ENCODE results near the gene CAVIN4.

Gene CAVIN4

DNA sequence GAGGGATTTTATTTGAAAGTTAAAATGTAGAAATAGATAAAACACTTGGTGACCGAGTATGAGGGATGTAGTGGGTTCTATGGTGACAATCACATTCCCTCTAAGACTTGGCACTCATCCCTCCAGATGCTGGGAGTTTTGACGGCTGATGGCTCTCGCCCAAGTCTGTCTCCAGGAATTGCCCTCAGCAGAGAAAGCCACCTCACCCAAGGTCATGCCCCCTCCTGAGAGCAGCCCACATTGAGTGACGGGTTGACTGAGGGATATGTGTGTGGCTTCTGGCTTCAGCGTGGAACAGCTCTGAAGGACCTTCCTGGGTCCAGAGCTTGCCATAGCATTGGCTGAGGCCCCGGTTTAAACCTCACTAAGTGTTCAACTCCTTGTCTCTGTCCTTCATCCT lies 19.4 kb downstream of the CAVIN4 start:
- Histone ChIP-seq H3K27ac (ENCODE audit: low read depth, low read length) (no peak overlapping the region), H4K20me1 (ENCODE audit: control insufficient read depth, insufficient read depth, low read depth, low read length) (no peaks in the 10 kb centered on the region), H3K9me2 (replicated peaks; ENCODE audit: control insufficient read depth, low read length) (no peaks in the 10 kb centered on the region), H3K4me1 (ENCODE audit: control insufficient read depth, low read length) (peaks cover 10% of the 10 kb centered on the region), H3K4me2 (ENCODE audit: low read length) (no peak overlapping the region), H3K9me3 (ENCODE audit: control insufficient read depth, insufficient read depth, low read length) (no peaks in the 10 kb centered on the region), H3K4me3 (ENCODE audit: low read length) (no peak overlapping the region), H3F3A (ENCODE audit: control insufficient read depth, insufficient read depth) (no peaks in the 10 kb centered on the region), H3K27me3 (ENCODE audit: control insufficient read depth, low read length) (peaks cover 18% of the 10 kb centered on the region), H3K79me2 (ENCODE audit: control insufficient read depth, low read length) (no peaks in the 10 kb centered on the region), H3K36me3 (ENCODE audit: control insufficient read depth, low read length) (no peaks in the 10 kb centered on the region)
- TF ChIP-seq CTCF (IDR thresholded peaks at IDR 0.05; ENCODE audit: low read depth, low read length, poor library complexity, severe bottlenecking) (no peak), EZH2phosphoT487 (IDR thresholded peaks at IDR 0.05; ENCODE audit: borderline replicate concordance, low read length) (no peak)

DNA sequence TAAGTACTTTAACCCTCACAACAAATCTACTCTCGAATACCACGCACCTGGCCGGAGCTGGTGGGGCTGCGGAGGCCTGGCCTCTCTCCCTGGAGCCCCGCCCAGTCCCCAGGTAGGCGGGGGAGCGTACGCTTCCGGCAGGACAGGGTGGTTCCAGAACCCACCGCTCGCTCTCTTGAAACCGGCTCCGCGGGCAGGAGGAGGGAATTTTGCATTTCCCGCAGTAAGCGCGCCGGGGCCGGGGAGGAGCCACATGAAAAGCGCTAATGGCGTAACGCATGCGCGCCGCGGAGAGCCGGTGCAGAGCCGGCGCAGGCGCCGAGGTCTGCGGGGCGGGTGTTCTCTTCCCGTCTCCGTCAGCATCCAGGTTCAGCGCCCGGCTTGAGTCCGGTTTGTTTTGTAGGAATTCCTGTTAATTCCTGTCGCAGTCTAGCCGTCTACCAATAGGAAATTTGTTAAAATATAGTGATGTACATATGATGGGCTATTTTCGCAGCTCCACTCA lies 20.8 kb downstream of the CAVIN4 start:
- Histone ChIP-seq H3K4me2 (ENCODE audit: low read length) (peak overlapping the region; percentile 68), H3K27ac (ENCODE audit: low read depth, low read length) (no peak overlapping the region), H3K27me3 (ENCODE audit: control insufficient read depth, low read length) (peaks cover 18% of the 10 kb centered on the region)

GRCh38 chr9:100600521-100601079 lies 22.7 kb downstream of the CAVIN4 start:
- no peak overlapping the region for H3K4me3 ChIP-seq (ENCODE audit: low read length)
- no peaks in the 10 kb centered on the region for H4K20me1 ChIP-seq (ENCODE audit: control insufficient read depth, insufficient read depth, low read depth, low read length)
- no peak overlapping the region for H3K27ac ChIP-seq (ENCODE audit: low read depth, low read length)
- H3K9me3 ChIP-seq (ENCODE audit: control insufficient read depth, insufficient read depth, low read length) = no peaks in the 10 kb centered on the region
- TF ChIP-seq EZH2phosphoT487 (IDR thresholded peaks at IDR 0.05; ENCODE audit: borderline replicate concordance, low read length) (no peak), CTCF (IDR thresholded peaks at IDR 0.05; ENCODE audit: low read depth, low read length, poor library complexity, severe bottlenecking) (no peak)
- H3F3A ChIP-seq (ENCODE audit: control insufficient read depth, insufficient read depth) = no peaks in the 10 kb centered on the region
- no peaks in the 10 kb centered on the region for H3K79me2 ChIP-seq (ENCODE audit: control insufficient read depth, low read length)
- H3K36me3 ChIP-seq (ENCODE audit: control insufficient read depth, low read length) = no peaks in the 10 kb centered on the region
- H3K27me3 ChIP-seq (ENCODE audit: control insufficient read depth, low read length) = peaks cover 18% of the 10 kb centered on the region
- no peak overlapping the region for H3K4me2 ChIP-seq (ENCODE audit: low read length)
- H3K9me2 ChIP-seq (replicated peaks; ENCODE audit: control insufficient read depth, low read length) = no peaks in the 10 kb centered on the region
- peaks cover 10% of the 10 kb centered on the region for H3K4me1 ChIP-seq (ENCODE audit: control insufficient read depth, low read length)

More for the DNA sequence above, 20.8 kb downstream of the CAVIN4 start:
- H3K4me3 ChIP-seq (ENCODE audit: low read length) = peak overlapping the region; percentile 72
- H4K20me1 ChIP-seq (ENCODE audit: control insufficient read depth, insufficient read depth, low read depth, low read length) = no peaks in the 10 kb centered on the region
- H3F3A ChIP-seq (ENCODE audit: control insufficient read depth, insufficient read depth) = no peaks in the 10 kb centered on the region
- no peaks in the 10 kb centered on the region for H3K9me2 ChIP-seq (replicated peaks; ENCODE audit: control insufficient read depth, low read length)
- H3K36me3 ChIP-seq (ENCODE audit: control insufficient read depth, low read length) = no peaks in the 10 kb centered on the region
- H3K79me2 ChIP-seq (ENCODE audit: control insufficient read depth, low read length) = no peaks in the 10 kb centered on the region
- peaks cover 10% of the 10 kb centered on the region for H3K4me1 ChIP-seq (ENCODE audit: control insufficient read depth, low read length)
- no peaks in the 10 kb centered on the region for H3K9me3 ChIP-seq (ENCODE audit: control insufficient read depth, insufficient read depth, low read length)
- TF ChIP-seq CTCF (IDR thresholded peaks at IDR 0.05; ENCODE audit: low read depth, low read length, poor library complexity, severe bottlenecking) (no peak), EZH2phosphoT487 (IDR thresholded peaks at IDR 0.05; ENCODE audit: borderline replicate concordance, low read length) (no peak)

Data from DOHH2 (cell line).